Right ventricle myocardium superior (tissue), 1 donor: ENCODE data around the gene MRPL34. TPM values are rescaled to one million over a fixed set of nuclear protein-coding genes. Genes with fewer than 3 reads are reported as not detected.

Experiments used
- ATAC-seq: fragments of 200-7000 bp; cut with Tn5 transposase; one replicate; pipeline ENCODE4 v1.9.1; 2020; ENCODE audit warnings: mild to moderate bottlenecking; ENCODE audit not compliant: poor library complexity
- DNase-seq: peaks from one replicate; pipeline ENCODE4 v3.0.0-alpha.2; 2020
- intact Hi-C: fragments of 100-400 bp; cut with DNase I; formaldehyde crosslinking; loops from one replicate; pipeline ENCODE4 v1.11.2; 2022
- total RNA-seq: library from RNA; stranded (reverse); fragmentation: NEBNext Ultra II Directional; extraction: Animal tissue kit (Norgen Biotek cat#: 25700); gene quantifications from one replicate; pipeline ENCODE4 v1.2.1, GENCODE V29; 2021
- donor health status: DM: no; HTN: yes; CAD: no; lungs with severe emphysema.

The MRPL34 gene
- total RNA-seq, 1 donor from 2014 or later = 224 TPM

GRCh38 chr19:17352608-17353280 is 47.1 kb downstream of the MRPL34 start:
- intact Hi-C loops = no loop called here
- ATAC-seq (no peak), DNase-seq (no peak)

- intact Hi-C loops = no loop called here
- DNase-seq (no peak), ATAC-seq (no peak)
Measured at GRCh38 chr19:17353386-17353785, 47.7 kb downstream of the MRPL34 start.

Other genes with a start within 250 kb of the MRPL34 start
- 4.5 TPM for gene HAUS8, start 230.4 kb upstream of the MRPL34 start, total RNA-seq
- gene MYO9B, start 230.1 kb upstream of the MRPL34 start, total RNA-seq = 32.4 TPM
- 30.7 TPM for gene USE1, start 90.5 kb upstream of the MRPL34 start, total RNA-seq
- gene OCEL1, start 79.6 kb upstream of the MRPL34 start, total RNA-seq = 22.4 TPM
- 77.3 TPM for gene NR2F6, start 60.0 kb upstream of the MRPL34 start, total RNA-seq
- gene USHBP1, start 41.1 kb upstream of the MRPL34 start, total RNA-seq = 7.9 TPM
- gene BABAM1, start 38.4 kb upstream of the MRPL34 start, total RNA-seq = 77.9 TPM
- 0.13 TPM for gene ANKLE1, start 24.0 kb upstream of the MRPL34 start, total RNA-seq
- 12.2 TPM for gene ABHD8, start 2.4 kb upstream of the MRPL34 start, total RNA-seq
- gene DDA1, start 3.7 kb downstream of the MRPL34 start, total RNA-seq = 27.4 TPM
- 8.3 TPM for gene ANO8, start 29.0 kb downstream of the MRPL34 start, total RNA-seq
- 9.3 TPM for gene GTPBP3, start 31.7 kb downstream of the MRPL34 start, total RNA-seq
- gene PLVAP, start 71.5 kb downstream of the MRPL34 start, total RNA-seq = 18.1 TPM
- gene CCDC194, start 88.3 kb downstream of the MRPL34 start, total RNA-seq = not detected
- 46.5 TPM for gene BST2, start 99.8 kb downstream of the MRPL34 start, total RNA-seq
- 20.3 TPM for gene MVB12A, start 114.2 kb downstream of the MRPL34 start, total RNA-seq
- 0.11 TPM for gene TMEM221, start 142.8 kb downstream of the MRPL34 start, total RNA-seq
- gene NXNL1, start 155.1 kb downstream of the MRPL34 start, total RNA-seq = 0.24 TPM
- gene SLC27A1, start 164.7 kb downstream of the MRPL34 start, total RNA-seq = 64.2 TPM
- 19.6 TPM for gene PGLS, start 205.8 kb downstream of the MRPL34 start, total RNA-seq
- 29.9 TPM for gene COLGALT1, start 249.8 kb downstream of the MRPL34 start, total RNA-seq